ENCODE data around the gene B4GALT1.

B4GALT1 gene

GRCh38 chr9:33109850-33110595, 57.1 kb downstream of the B4GALT1 start:
- H3K4me2 ChIP-seq (ENCODE audit: low read length): no peak overlapping the region
- H3K27ac ChIP-seq: no peak overlapping the region
- H3K27me3 ChIP-seq (ENCODE audit: control insufficient read depth, insufficient read depth, low read length): no peaks in the 10 kb centered on the region
- H3K9ac ChIP-seq: no peak overlapping the region
- H3K4me1 ChIP-seq: peaks cover 16% of the 10 kb centered on the region
- H3K36me3 ChIP-seq (ENCODE audit: control insufficient read depth, insufficient read depth, low read length): no peaks in the 10 kb centered on the region
- H3K4me3 ChIP-seq (ENCODE audit: low read depth, low read length): no peak overlapping the region
- TF ChIP-seq, protein P1, sequence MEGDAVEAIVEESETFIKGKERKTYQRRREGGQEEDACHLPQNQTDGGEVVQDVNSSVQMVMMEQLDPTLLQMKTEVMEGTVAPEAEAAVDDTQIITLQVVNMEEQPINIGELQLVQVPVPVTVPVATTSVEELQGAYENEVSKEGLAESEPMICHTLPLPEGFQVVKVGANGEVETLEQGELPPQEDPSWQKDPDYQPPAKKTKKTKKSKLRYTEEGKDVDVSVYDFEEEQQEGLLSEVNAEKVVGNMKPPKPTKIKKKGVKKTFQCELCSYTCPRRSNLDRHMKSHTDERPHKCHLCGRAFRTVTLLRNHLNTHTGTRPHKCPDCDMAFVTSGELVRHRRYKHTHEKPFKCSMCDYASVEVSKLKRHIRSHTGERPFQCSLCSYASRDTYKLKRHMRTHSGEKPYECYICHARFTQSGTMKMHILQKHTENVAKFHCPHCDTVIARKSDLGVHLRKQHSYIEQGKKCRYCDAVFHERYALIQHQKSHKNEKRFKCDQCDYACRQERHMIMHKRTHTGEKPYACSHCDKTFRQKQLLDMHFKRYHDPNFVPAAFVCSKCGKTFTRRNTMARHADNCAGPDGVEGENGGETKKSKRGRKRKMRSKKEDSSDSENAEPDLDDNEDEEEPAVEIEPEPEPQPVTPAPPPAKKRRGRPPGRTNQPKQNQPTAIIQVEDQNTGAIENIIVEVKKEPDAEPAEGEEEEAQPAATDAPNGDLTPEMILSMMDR (IDR thresholded peaks at IDR 0.05): no peak
- no peaks in the 10 kb centered on the region for H3K9me3 ChIP-seq (ENCODE audit: control insufficient read depth, low read length)
- no peaks in the 10 kb centered on the region for H3K79me2 ChIP-seq
- H2AFZ ChIP-seq: no peak overlapping the region

DNA sequence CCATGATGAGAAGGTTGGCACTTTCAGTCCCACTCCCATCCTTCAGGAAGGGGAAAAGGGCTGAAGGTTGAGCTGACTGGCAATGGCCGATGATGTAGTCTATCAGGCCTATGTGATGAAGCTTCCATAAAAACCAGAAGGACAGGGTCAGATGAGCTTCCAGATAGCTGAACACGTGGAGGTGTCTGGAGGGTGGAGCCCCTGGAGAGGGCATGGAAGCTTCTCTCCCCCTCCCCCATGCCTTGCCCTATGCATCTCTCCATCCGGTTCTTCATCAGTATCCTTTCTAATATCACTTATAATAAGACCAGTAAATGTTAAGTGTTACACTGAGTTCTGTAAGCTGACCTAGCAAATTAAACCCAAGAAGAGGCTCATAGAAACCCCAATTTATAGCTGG, 58.0 kb downstream of the B4GALT1 start:
- no peak overlapping the region for H3K4me3 ChIP-seq (ENCODE audit: low read depth, low read length)
- H2AFZ ChIP-seq: no peak overlapping the region
- no peak overlapping the region for H3K9ac ChIP-seq
- H3K4me1 ChIP-seq: peaks cover 16% of the 10 kb centered on the region
- TF ChIP-seq, protein P1 (IDR thresholded peaks at IDR 0.05): no peak
- no peaks in the 10 kb centered on the region for H3K27me3 ChIP-seq (ENCODE audit: control insufficient read depth, insufficient read depth, low read length)
- H3K36me3 ChIP-seq (ENCODE audit: control insufficient read depth, insufficient read depth, low read length): no peaks in the 10 kb centered on the region
- H3K4me2 ChIP-seq (ENCODE audit: low read length): no peak overlapping the region
- no peaks in the 10 kb centered on the region for H3K79me2 ChIP-seq
- H3K9me3 ChIP-seq (ENCODE audit: control insufficient read depth, low read length): no peaks in the 10 kb centered on the region
- H3K27ac ChIP-seq: no peak overlapping the region

DNA sequence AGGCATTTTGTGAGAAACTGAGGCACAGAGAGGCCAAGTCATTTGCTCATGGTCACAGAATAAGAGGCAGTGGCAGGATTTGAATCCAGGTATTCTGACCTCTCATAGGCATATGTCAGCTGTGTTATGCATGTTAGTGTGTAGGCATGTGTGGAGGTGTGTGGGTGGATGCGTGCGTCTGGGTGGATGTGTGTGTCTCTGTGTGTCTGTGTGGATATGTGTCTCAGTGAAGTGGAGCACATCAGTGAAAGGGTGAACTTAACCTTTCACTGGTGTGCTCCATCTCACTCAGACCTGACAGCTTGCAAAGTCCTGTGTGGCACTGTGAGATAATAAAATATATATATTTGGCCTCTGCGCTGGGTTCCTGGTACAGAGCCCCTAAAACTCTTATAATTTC, 58.7 kb downstream of the B4GALT1 start:
- TF ChIP-seq, protein P1 (IDR thresholded peaks at IDR 0.05): no peak
- Histone ChIP-seq H3K9ac (no peak overlapping the region), H3K27me3 (ENCODE audit: control insufficient read depth, insufficient read depth, low read length) (no peaks in the 10 kb centered on the region), H3K79me2 (no peaks in the 10 kb centered on the region), H2AFZ (no peak overlapping the region), H3K36me3 (ENCODE audit: control insufficient read depth, insufficient read depth, low read length) (no peaks in the 10 kb centered on the region), H3K4me3 (ENCODE audit: low read depth, low read length) (no peak overlapping the region), H3K27ac (no peak overlapping the region), H3K4me1 (peaks cover 16% of the 10 kb centered on the region), H3K4me2 (ENCODE audit: low read length) (no peak overlapping the region), H3K9me3 (ENCODE audit: control insufficient read depth, low read length) (no peaks in the 10 kb centered on the region)

DNA sequence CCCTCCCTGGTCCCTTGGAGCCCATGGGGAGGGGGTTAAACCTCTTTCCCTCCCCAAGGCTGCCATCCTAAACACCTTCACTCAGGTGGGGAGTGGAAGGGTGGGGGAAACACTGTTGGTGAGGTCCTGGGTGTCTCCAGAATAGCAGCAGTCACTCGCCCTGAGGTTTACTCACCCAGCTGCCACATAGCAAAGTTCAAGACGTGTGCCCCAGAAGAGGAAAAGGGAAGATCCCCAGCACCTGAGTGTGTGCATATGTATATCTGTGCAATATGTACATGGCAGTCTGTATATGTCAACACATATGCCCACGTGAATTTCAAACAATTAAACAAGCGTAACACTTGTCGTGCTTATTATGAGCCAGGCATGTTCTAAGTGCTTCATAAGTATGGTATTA, 59.4 kb downstream of the B4GALT1 start:
- Histone ChIP-seq H3K4me3 (ENCODE audit: low read depth, low read length) (no peak overlapping the region), H3K36me3 (ENCODE audit: control insufficient read depth, insufficient read depth, low read length) (no peaks in the 10 kb centered on the region), H3K27ac (peak overlapping the region; percentile 74), H3K27me3 (ENCODE audit: control insufficient read depth, insufficient read depth, low read length) (no peaks in the 10 kb centered on the region), H3K4me1 (peaks cover 16% of the 10 kb centered on the region), H3K9ac (no peak overlapping the region), H3K4me2 (ENCODE audit: low read length) (no peak overlapping the region), H3K9me3 (ENCODE audit: control insufficient read depth, low read length) (no peaks in the 10 kb centered on the region), H2AFZ (no peak overlapping the region), H3K79me2 (no peaks in the 10 kb centered on the region)
- TF ChIP-seq, protein P1 (IDR thresholded peaks at IDR 0.05): no peak

All from parathyroid adenoma (tissue), 2 donors.